NCI-H460 (cell line): ENCODE measurements around the gene SCCPDH. TPM values are rescaled to one million over a fixed set of nuclear protein-coding genes. Genes with fewer than 3 reads are reported as not detected.

Experiments used
- DNase-seq: peaks from one replicate; pipeline ENCODE4 v3.0.0-alpha.2; 2016; ENCODE audit warnings: low read depth; ENCODE audit errors: extremely low read depth
- total RNA-seq: library from RNA; depleted of rRNA; stranded (reverse); fragments of >200 nt; shearing (Covaris generic); gene quantifications from 2 replicates; pipeline ENCODE4 v1.2.3, GENCODE V29; 2014

SCCPDH gene
- total RNA-seq, 1 experiment from 2014 or later: 322 TPM

- DNase-seq: no peak
Observed at GRCh38 chr1:246782120-246782900, 58.1 kb downstream of the SCCPDH start.

- DNase-seq: no peak
Observed at GRCh38 chr1:246784621-246785493, 60.6 kb downstream of the SCCPDH start.

GRCh38 chr1:246785494-246786111 lies 61.4 kb downstream of the SCCPDH start:
- DNase-seq: peak; percentile 40

- no peak for DNase-seq
Observed at GRCh38 chr1:246786606-246787238, 62.5 kb downstream of the SCCPDH start.

- DNase-seq: no peak
Observed at GRCh38 chr1:246787781-246788513, 63.7 kb downstream of the SCCPDH start.

GRCh38 chr1:246788895-246789338 lies 64.7 kb downstream of the SCCPDH start:
- DNase-seq: no peak

GRCh38 chr1:246789454-246790339 lies 65.5 kb downstream of the SCCPDH start:
- DNase-seq: no peak

GRCh38 chr1:246790364-246790763 lies 66.2 kb downstream of the SCCPDH start:
- no peak for DNase-seq

GRCh38 chr1:246790833-246791232 lies 66.6 kb downstream of the SCCPDH start:
- DNase-seq: no peak

GRCh38 chr1:246791303-246791918 lies 67.2 kb downstream of the SCCPDH start:
- DNase-seq: no peak

- DNase-seq: no peak
Observed at GRCh38 chr1:246792603-246793002, 68.4 kb downstream of the SCCPDH start.

- DNase-seq: no peak
Observed at GRCh38 chr1:246793356-246793896, 69.2 kb downstream of the SCCPDH start.

- DNase-seq: no peak
Observed at GRCh38 chr1:246794048-246794827, 70.0 kb downstream of the SCCPDH start.

- DNase-seq: no peak
Observed at GRCh38 chr1:246794828-246795671, 70.8 kb downstream of the SCCPDH start.

GRCh38 chr1:246795906-246796694 lies 71.9 kb downstream of the SCCPDH start:
- no peak for DNase-seq

GRCh38 chr1:246797157-246797556 lies 72.9 kb downstream of the SCCPDH start:
- no peak for DNase-seq
